ENCODE results near the gene TIMP2. TPM values are rescaled to one million over a fixed set of nuclear protein-coding genes. Genes with fewer than 3 reads are reported as not detected.
"Not testable (repeated sequence)": the region's sequence is repeated elsewhere in the genome, so short reads cannot be mapped to it uniquely, and the experiment has no call there.

The TIMP2 gene
- total and polyA plus RNA-seq, 9 donors: 94.8 to 309 (median 201) TPM

DNA sequence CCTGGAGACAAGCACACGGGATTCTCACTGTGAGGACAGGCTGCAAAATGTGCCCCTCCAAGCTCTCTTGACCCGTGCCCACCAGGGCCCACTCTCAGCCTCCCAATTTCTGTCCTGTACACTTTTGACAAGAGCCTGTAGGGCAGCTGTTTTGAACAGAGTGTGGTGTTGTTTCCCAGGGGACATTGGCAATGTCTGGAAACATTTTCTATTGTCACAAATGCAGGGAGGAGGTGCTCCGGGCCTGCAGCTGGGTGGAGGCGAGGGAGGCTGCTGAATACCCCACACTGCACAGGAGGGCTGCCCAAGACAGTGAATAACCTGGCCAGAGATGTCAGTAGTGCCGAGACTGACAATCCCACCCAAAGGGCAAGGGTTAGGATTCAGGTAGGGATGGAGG is 32.7 kb downstream of the TIMP2 start:
- no peak for DNase-seq
- H3K4me3 ChIP-seq (ENCODE audit: low read length): no peak overlapping the region
- peaks cover 24% of the 10 kb centered on the region for H3K36me3 ChIP-seq (ENCODE audit: control insufficient read depth, insufficient read depth, low read length)
- 61% methylated on average over 3 of the region's 5 CpGs for WGBS (ENCODE audit: insufficient coverage)
- no peaks in the 10 kb centered on the region for H3K9me3 ChIP-seq (replicated peaks; ENCODE audit: control insufficient read depth, low read depth, low read length)
- peaks cover 88% of the 10 kb centered on the region for H3K4me1 ChIP-seq (ENCODE audit: control insufficient read depth, insufficient read depth, low read length)
- H3K27me3 ChIP-seq (ENCODE audit: control insufficient read depth, insufficient read depth, low read length): no peaks in the 10 kb centered on the region
- no peak overlapping the region for H3K27ac ChIP-seq (ENCODE audit: low read length)

DNA sequence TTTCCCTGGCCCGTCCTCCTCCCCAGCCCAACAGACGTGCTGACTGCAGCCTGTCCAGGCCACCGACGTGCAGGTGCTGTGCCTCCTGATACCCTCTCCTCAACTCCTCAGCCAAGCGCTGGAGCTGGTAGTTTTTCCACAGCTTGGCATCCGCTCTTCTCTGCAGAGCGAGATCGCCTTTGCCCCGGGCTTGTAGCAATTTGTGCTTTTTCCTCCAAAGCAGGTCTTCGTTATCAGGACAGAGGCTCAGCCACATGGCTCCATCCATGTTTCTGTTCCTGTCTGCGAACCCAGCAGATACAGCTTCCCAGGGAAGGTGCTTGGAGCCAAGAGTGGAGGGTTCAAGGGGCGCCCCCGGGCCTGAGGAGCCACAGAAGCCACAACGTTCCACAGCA is 33.1 kb downstream of the TIMP2 start:
- peaks cover 24% of the 10 kb centered on the region for H3K36me3 ChIP-seq (ENCODE audit: control insufficient read depth, insufficient read depth, low read length)
- DNase-seq: no peak
- H3K4me1 ChIP-seq (ENCODE audit: control insufficient read depth, insufficient read depth, low read length): peaks cover 85% of the 10 kb centered on the region
- no peaks in the 10 kb centered on the region for H3K9me3 ChIP-seq (replicated peaks; ENCODE audit: control insufficient read depth, low read depth, low read length)
- 67% methylated on average over 14 of the region's 14 CpGs for WGBS (ENCODE audit: insufficient coverage)
- H3K27ac ChIP-seq (ENCODE audit: low read length): peak overlapping the region; percentile 37
- H3K27me3 ChIP-seq (ENCODE audit: control insufficient read depth, insufficient read depth, low read length): no peaks in the 10 kb centered on the region
- H3K4me3 ChIP-seq (ENCODE audit: low read length): no peak overlapping the region

DNA sequence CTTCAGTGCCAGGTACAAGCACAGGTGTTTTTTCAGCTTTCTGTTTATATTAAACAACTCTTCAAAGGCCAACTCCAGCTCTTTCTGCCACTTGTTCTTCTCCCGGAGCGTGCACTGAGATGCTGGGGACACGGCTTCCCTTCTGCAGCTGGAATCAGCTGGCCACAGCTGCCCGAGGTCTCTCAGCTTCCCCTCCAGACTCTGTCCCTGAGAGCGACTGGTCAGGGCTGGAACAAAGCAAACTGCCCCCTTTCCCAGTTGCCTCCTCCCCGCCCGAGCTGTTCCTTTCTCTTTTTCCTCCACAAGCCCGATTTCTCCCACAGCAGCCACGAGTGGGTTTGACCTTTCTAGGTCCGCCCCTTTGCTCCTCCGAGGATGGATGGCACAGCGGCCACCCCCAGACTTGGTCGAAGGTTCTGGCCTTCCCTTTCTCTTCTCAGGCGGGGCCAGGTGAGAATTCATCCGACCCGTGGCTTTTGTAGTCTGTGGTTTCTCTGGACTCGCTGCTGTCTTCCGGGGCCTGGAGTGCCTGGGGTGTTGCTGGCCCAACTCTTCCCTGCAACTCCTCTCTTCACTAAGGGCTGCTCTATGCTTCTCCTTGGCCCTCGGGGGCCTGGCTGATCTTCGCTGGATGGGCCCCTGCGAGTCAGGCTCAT is 33.7 kb downstream of the TIMP2 start:
- DNase-seq: no peak
- 59% methylated on average over 20 of the region's 21 CpGs for WGBS (ENCODE audit: insufficient coverage)
- H3K4me1 ChIP-seq (ENCODE audit: control insufficient read depth, insufficient read depth, low read length): peaks cover 85% of the 10 kb centered on the region
- H3K4me3 ChIP-seq (ENCODE audit: low read length): no peak overlapping the region
- H3K27me3 ChIP-seq (ENCODE audit: control insufficient read depth, insufficient read depth, low read length): no peaks in the 10 kb centered on the region
- no peaks in the 10 kb centered on the region for H3K9me3 ChIP-seq (replicated peaks; ENCODE audit: control insufficient read depth, low read depth, low read length)
- H3K36me3 ChIP-seq (ENCODE audit: control insufficient read depth, insufficient read depth, low read length): peaks cover 24% of the 10 kb centered on the region
- H3K27ac ChIP-seq (ENCODE audit: low read length): peak overlapping the region; percentile 67

DNA sequence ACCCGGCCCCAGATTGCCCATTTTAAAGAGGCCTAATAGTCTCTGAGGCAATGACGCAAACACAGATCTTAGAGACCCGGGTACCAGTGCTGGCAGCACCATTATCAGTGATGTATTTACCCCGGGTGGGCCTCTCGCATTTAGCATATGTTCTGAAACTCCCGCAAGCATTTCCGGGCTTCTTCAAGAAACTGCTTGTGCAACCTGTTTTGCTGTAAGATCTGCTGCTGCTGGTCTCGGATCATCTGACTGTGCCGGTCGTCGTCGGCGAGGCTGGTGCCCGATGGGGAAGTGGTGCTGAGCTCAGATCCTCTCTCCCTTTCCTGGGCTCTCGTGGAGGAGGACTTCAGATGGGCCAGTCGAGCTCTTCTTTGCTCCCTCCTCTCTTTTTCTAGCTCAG is 34.7 kb downstream of the TIMP2 start:
- Histone ChIP-seq H3K4me3 (ENCODE audit: low read length) (no peak overlapping the region), H3K36me3 (ENCODE audit: control insufficient read depth, insufficient read depth, low read length) (peaks cover 25% of the 10 kb centered on the region), H3K9me3 (replicated peaks; ENCODE audit: control insufficient read depth, low read depth, low read length) (no peaks in the 10 kb centered on the region), H3K27ac (ENCODE audit: low read length) (peak overlapping the region; percentile 67), H3K4me1 (ENCODE audit: control insufficient read depth, insufficient read depth, low read length) (peaks cover 85% of the 10 kb centered on the region), H3K27me3 (ENCODE audit: control insufficient read depth, insufficient read depth, low read length) (no peaks in the 10 kb centered on the region)
- WGBS (ENCODE audit: insufficient coverage): 74% methylated on average over 16 of the region's 16 CpGs
- peak; percentile 78 for DNase-seq

DNA sequence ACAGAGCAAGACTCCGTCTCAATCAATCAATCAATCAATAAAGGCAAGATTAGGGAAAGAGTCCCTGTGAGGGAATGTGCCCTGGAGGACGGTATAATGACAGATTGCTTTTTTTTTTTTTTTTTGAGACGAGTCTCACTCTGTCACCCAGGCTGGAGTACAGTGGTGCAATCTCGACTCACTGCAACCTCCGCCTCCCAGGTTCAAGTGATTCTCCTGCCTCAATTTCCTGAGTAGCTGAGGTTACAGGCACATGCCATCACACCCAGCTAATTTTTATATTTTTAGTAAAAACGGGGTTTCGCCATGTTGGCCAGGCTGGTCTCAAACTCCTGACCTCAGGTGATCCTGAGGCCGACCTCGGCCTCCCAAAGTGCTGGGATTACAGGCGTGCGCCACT is 35.1 kb downstream of the TIMP2 start:
- WGBS (ENCODE audit: insufficient coverage): 94% methylated on average over 5 of the region's 11 CpGs
- H3K27ac ChIP-seq (ENCODE audit: low read length): peak overlapping the region; percentile 65

DNA sequence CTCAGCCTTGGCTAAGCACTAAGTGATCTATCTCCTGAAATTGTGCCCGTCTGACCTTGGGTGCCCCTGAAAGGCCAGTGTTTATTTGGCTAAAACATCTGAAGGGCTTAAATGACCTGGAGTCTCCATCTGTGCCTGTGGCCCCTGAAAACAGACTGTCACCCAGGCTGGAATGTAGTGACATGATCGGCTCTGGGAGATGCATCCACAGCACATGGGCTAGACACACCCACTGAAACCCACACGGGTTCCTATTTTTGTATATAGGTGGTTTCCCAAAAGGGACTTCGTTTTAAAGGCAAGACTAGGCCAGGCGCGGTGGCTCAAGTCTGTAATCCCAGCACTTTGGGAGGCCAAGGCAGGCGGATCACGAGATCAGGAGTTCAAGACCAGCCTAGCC is 35.7 kb downstream of the TIMP2 start:
- peak; percentile 67 for DNase-seq
- H3K36me3 ChIP-seq (ENCODE audit: control insufficient read depth, insufficient read depth, low read length): peaks cover 31% of the 10 kb centered on the region
- H3K4me1 ChIP-seq (ENCODE audit: control insufficient read depth, insufficient read depth, low read length): peaks cover 88% of the 10 kb centered on the region
- H3K9me3 ChIP-seq (replicated peaks; ENCODE audit: control insufficient read depth, low read depth, low read length): no peaks in the 10 kb centered on the region
- H3K27me3 ChIP-seq (ENCODE audit: control insufficient read depth, insufficient read depth, low read length): no peaks in the 10 kb centered on the region
- peak overlapping the region; percentile 82 for H3K27ac ChIP-seq (ENCODE audit: low read length)
- 70% methylated on average over 3 of the region's 8 CpGs for WGBS (ENCODE audit: insufficient coverage)
- no peak overlapping the region for H3K4me3 ChIP-seq (ENCODE audit: low read length)

More for the DNA sequence above, 35.1 kb downstream of the TIMP2 start:
- H3K36me3 ChIP-seq (ENCODE audit: control insufficient read depth, insufficient read depth, low read length): peaks cover 29% of the 10 kb centered on the region
- peaks cover 85% of the 10 kb centered on the region for H3K4me1 ChIP-seq (ENCODE audit: control insufficient read depth, insufficient read depth, low read length)
- H3K4me3 ChIP-seq (ENCODE audit: low read length); H3K9me3 ChIP-seq (replicated peaks; ENCODE audit: control insufficient read depth, low read depth, low read length); DNase-seq; H3K27me3 ChIP-seq (ENCODE audit: control insufficient read depth, insufficient read depth, low read length): not testable (repeated sequence)

DNA sequence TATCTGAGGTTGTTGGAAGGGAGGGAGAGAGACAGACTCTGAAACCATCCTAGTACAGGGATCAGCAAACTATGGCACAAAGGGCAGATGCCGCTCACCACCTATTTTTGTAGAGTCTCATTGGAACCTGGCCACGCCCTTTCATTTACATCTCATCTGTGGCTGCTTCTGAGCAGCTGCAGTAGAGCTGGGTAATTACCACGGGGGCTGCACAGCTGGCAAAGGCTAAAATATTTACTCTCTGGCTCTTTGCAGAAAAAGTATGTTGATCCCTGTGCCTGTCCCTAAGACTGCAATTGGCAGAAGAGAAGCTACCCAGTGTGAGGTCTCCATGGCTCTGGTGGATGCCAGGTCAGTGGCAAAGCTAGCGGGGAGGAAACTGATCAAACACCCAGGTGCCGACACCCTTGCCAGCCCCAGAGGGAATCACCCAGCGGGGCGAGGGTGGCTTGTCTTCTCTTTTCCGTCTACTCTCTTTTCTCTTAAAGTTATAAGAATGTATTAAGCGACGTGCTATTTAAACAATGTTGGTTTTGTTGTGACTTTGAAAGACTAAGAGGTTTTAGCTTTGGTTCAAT is 36.2 kb downstream of the TIMP2 start:
- WGBS (ENCODE audit: insufficient coverage): 72% methylated on average over 7 of the region's 10 CpGs
- H3K27ac ChIP-seq (ENCODE audit: low read length): peak overlapping the region; percentile 82
- peaks cover 89% of the 10 kb centered on the region for H3K4me1 ChIP-seq (ENCODE audit: control insufficient read depth, insufficient read depth, low read length)

DNA sequence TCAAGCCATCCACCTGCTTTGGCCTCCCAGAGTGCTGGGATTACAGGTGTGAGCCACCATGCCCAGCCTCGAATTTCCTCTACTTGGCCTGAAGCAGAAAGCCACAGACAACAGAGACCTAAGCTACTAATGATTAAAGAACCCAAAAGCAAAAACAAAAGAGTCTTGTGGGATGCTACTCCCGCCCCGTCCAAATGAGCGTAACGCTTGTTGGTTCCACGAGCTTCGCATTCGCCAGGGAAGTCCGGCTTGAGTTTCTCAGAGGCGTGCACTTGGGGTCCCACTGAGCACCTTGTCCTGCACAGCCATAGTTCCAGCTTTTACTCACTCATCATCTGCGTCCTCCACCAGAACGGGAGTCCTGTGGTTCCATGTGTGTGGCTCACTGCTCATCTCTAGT is 38.2 kb downstream of the TIMP2 start:
- peaks cover 89% of the 10 kb centered on the region for H3K4me1 ChIP-seq (ENCODE audit: control insufficient read depth, insufficient read depth, low read length)

More for the DNA sequence above, 36.2 kb downstream of the TIMP2 start:
- DNase-seq: peak; percentile 67
- Histone ChIP-seq H3K9me3 (replicated peaks; ENCODE audit: control insufficient read depth, low read depth, low read length) (no peaks in the 10 kb centered on the region), H3K27me3 (ENCODE audit: control insufficient read depth, insufficient read depth, low read length) (no peaks in the 10 kb centered on the region), H3K4me3 (ENCODE audit: low read length) (no peak overlapping the region), H3K36me3 (ENCODE audit: control insufficient read depth, insufficient read depth, low read length) (peaks cover 31% of the 10 kb centered on the region)

DNA sequence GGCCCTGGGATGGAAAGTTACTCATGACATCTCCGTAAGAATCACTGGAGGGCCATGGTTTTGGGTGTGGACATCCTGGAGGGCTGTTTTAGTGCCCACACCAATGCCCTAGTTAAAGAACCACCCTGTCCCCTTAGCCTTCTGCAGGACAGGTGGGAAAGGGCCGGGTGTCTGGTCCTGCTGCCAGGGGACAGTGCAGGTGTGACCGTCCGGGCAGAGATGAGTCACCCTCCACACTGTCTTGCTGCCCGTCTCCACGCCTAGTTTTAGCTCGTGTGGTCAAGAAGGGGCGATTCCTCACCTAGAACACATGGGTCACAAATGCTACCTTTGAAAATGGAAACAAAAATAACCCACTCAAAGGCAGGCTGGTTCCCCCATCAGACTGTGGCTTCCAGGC is 39.2 kb downstream of the TIMP2 start:
- Histone ChIP-seq H3K9me3 (replicated peaks; ENCODE audit: control insufficient read depth, low read depth, low read length) (no peaks in the 10 kb centered on the region), H3K36me3 (ENCODE audit: control insufficient read depth, insufficient read depth, low read length) (peaks cover 12% of the 10 kb centered on the region), H3K27me3 (ENCODE audit: control insufficient read depth, insufficient read depth, low read length) (no peaks in the 10 kb centered on the region), H3K4me3 (ENCODE audit: low read length) (no peak overlapping the region), H3K27ac (ENCODE audit: low read length) (no peak overlapping the region), H3K4me1 (ENCODE audit: control insufficient read depth, insufficient read depth, low read length) (peaks cover 89% of the 10 kb centered on the region)
- DNase-seq: no peak
- 84% methylated on average over 7 of the region's 8 CpGs for WGBS (ENCODE audit: insufficient coverage)

More for the DNA sequence above, 38.2 kb downstream of the TIMP2 start:
- no peak for DNase-seq
- Histone ChIP-seq H3K27me3 (ENCODE audit: control insufficient read depth, insufficient read depth, low read length) (no peaks in the 10 kb centered on the region), H3K4me3 (ENCODE audit: low read length) (no peak overlapping the region), H3K36me3 (ENCODE audit: control insufficient read depth, insufficient read depth, low read length) (peaks cover 18% of the 10 kb centered on the region), H3K27ac (ENCODE audit: low read length) (no peak overlapping the region), H3K9me3 (replicated peaks; ENCODE audit: control insufficient read depth, low read depth, low read length) (no peaks in the 10 kb centered on the region)
- WGBS (ENCODE audit: insufficient coverage): 96% methylated on average over 9 of the region's 12 CpGs

DNA sequence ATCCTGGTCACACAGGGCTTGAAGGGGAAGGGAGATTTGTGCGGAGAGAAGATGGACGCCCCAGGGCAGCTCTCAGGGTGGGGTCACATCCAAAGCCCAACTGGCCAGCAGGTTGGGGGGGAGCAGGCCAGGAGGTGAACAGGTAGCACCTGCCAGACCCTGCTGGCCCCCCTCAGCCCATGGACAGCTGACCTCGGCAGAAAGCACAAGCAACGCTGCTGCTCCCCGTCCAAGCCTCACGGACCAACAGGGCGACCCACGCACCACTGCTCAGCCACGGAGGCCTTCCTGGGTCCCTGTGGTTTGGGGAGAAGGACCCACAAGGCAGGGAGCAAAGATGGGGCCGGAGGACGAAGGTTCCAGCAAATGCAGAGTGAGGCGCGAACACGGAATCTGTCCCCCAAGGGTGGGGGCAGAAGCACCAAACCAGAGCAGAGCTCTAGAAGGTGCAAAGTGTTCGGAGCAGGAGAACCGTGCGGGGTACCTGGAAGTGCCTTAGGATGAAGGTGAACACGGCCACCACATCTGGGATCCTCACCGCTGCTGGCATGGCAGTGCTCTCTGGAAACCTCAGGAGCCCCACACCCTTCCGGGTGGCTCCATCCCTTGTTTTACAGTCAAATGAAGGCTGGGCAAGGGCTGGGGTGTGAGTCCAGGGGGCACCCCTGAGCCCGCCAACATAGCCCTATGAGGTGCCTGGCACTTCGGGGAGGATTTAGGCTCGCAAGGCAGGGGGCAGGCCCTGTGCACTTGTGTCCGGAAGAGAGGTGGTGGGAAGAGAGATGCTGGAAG is 40.1 kb downstream of the TIMP2 start:
- peak overlapping the region; percentile 96 for H3K27ac ChIP-seq (ENCODE audit: low read length)
- H3K36me3 ChIP-seq (ENCODE audit: control insufficient read depth, insufficient read depth, low read length): peaks cover 9% of the 10 kb centered on the region
- no peaks in the 10 kb centered on the region for H3K27me3 ChIP-seq (ENCODE audit: control insufficient read depth, insufficient read depth, low read length)
- peaks cover 89% of the 10 kb centered on the region for H3K4me1 ChIP-seq (ENCODE audit: control insufficient read depth, insufficient read depth, low read length)
- no peak for DNase-seq
- H3K4me3 ChIP-seq (ENCODE audit: low read length): no peak overlapping the region
- WGBS (ENCODE audit: insufficient coverage): 77% methylated on average over 24 of the region's 24 CpGs
- no peaks in the 10 kb centered on the region for H3K9me3 ChIP-seq (replicated peaks; ENCODE audit: control insufficient read depth, low read depth, low read length)
